Endothelial cell of umbilical vein (primary cell): ENCODE data around the gene CD81. TPM values are rescaled to one million over a fixed set of nuclear protein-coding genes. Genes with fewer than 3 reads are reported as not detected.

Experiments
- BruUV-seq: library from RNA; stranded (reverse); fragments of 400-500 nt; replicated peaks from 2 replicates; lab custom pipeline; 2021; lab: Mats Ljungman, UMichigan
- CTCF ChIA-PET: fragments of 300-600, 350-600 bp; sonication (Branson Sonifier 250); formaldehyde crosslinking; loops from one replicate; lab custom pipeline; 2021; ENCODE audit warnings: antibody characterized with exemption, inconsistent platforms; lab: Charles Lee
- POLR2A ChIA-PET: fragments of 300-600, 350-600 bp; sonication (Branson Sonifier 250); formaldehyde crosslinking; loops from one replicate; lab custom pipeline; 2021; ENCODE audit warnings: antibody characterized with exemption, inconsistent platforms; lab: Charles Lee
- DNase-seq: peaks from one replicate; pipeline ENCODE4 v3.0.0-alpha.2; 2011; ENCODE audit warnings: low read depth, low spot score
- FAIRE-seq: peaks from 2 replicates; lab custom pipeline; 2011; peaks lifted over from hg19 to GRCh38; lab: Jason Lieb, UNC
- H2AFZ ChIP-seq: 2 replicates; pipeline ENCODE4 v1.6.0; 2012; ENCODE audit warnings: low read depth, low read length, control low read depth, inconsistent platforms
- H3K27ac ChIP-seq: 2 replicates; pipeline ENCODE4 v1.5.1; 2011; ENCODE audit warnings: low read depth, mild to moderate bottlenecking, control low read depth, low read length, moderate library complexity; ENCODE audit not compliant: insufficient read depth
- H3K27me3 ChIP-seq, 2 experiments: 2 replicates each; pipeline versions ENCODE4 v1.6.0 to v1.6.1; 2011; ENCODE audit warnings: low read length in 2 of 2, mixed read lengths in 1 of 2; ENCODE audit not compliant: control insufficient read depth in 2 of 2, insufficient read depth in 2 of 2
- H3K36me3 ChIP-seq, 2 experiments: 2 replicates in 1 of 2; 3 replicates in 1 of 2; pipeline ENCODE4 v1.5.1; 2011; ENCODE audit warnings: low read length in 2 of 2, mild to moderate bottlenecking in 1 of 2, moderate library complexity in 1 of 2; ENCODE audit not compliant: control insufficient read depth in 2 of 2, insufficient read depth in 2 of 2; ENCODE audit errors: extremely low read depth in 1 of 2
- H3K4me1 ChIP-seq: 3 replicates; pipeline ENCODE4 v1.5.1; 2011; ENCODE audit warnings: mild to moderate bottlenecking, low read length; ENCODE audit not compliant: control insufficient read depth, insufficient read depth; ENCODE audit errors: extremely low read depth
- H3K4me2 ChIP-seq: 2 replicates; pipeline ENCODE4 v1.6.1; 2011; ENCODE audit warnings: low read length, control low read depth, mixed read lengths; ENCODE audit not compliant: insufficient read depth
- H3K4me3 ChIP-seq, 3 experiments: fragments of 200-600 bp in 1 of 3; sonication (generic), shearing (Covaris generic) in 1 of 3; replicated peaks in 1 of 3; 2 replicates each; pipeline ENCODE4 v1.5.1; 2011 to 2016; ENCODE audit warnings: control low read depth in 3 of 3, low read length in 3 of 3, mild to moderate bottlenecking in 2 of 3, inconsistent platforms in 1 of 3, low read depth in 1 of 3, moderate library complexity in 1 of 3; ENCODE audit not compliant: insufficient read depth in 1 of 3
- H3K79me2 ChIP-seq: 2 replicates; pipeline ENCODE4 v1.6.0; 2012; ENCODE audit warnings: low read length, inconsistent platforms; ENCODE audit not compliant: control insufficient read depth, insufficient read depth
- H3K9ac ChIP-seq: replicated peaks from 2 replicates; pipeline ENCODE3; 2011; ENCODE audit warnings: low read length, control low read depth; ENCODE audit not compliant: insufficient read depth; ENCODE audit errors: extremely low read depth
- H3K9me1 ChIP-seq: replicated peaks from 3 replicates; pipeline ENCODE4 v1.6.0; 2011; ENCODE audit warnings: mild to moderate bottlenecking, low read length; ENCODE audit not compliant: control insufficient read depth, insufficient read depth; ENCODE audit errors: extremely low read depth
- H3K9me3 ChIP-seq: replicated peaks from 2 replicates; pipeline ENCODE4 v1.5.1; 2012; ENCODE audit warnings: low read length, inconsistent platforms; ENCODE audit not compliant: control insufficient read depth, insufficient read depth
- H4K20me1 ChIP-seq: replicated peaks from 2 replicates; pipeline ENCODE3; 2011; ENCODE audit warnings: mild to moderate bottlenecking, low read length; ENCODE audit not compliant: control insufficient read depth, insufficient read depth; ENCODE audit errors: extremely low read depth
- CTCF ChIP-seq, 2 donors: IDR thresholded peaks; 1 replicate in 1 of 2; 2 replicates in 1 of 2; pipeline ENCODE4 v1.5.1; 2011; ENCODE audit warnings: low read length in 2 of 2, mild to moderate bottlenecking in 2 of 2, moderate library complexity in 2 of 2, control low read depth in 1 of 2, inconsistent platforms in 1 of 2, low read depth in 1 of 2; ENCODE audit not compliant: insufficient read depth in 1 of 2; ENCODE audit errors: extremely low read depth in 1 of 2
- EZH2 ChIP-seq: IDR thresholded peaks from 2 replicates; pipeline ENCODE4 v1.6.1; 2012; ENCODE audit warnings: borderline replicate concordance, low read depth, mild to moderate bottlenecking, moderate library complexity, low read length, inconsistent platforms; ENCODE audit not compliant: severe bottlenecking
- FOS ChIP-seq: IDR thresholded peaks from 2 replicates; pipeline ENCODE4 v1.6.1; 2011; ENCODE audit warnings: mild to moderate bottlenecking, low read length, moderate library complexity, borderline replicate concordance; ENCODE audit not compliant: insufficient read depth
- GATA2 ChIP-seq: IDR thresholded peaks from 2 replicates; pipeline ENCODE4 v1.7.0; 2011; ENCODE audit warnings: low read depth, mild to moderate bottlenecking, moderate library complexity, mixed read lengths, low read length; ENCODE audit not compliant: insufficient read length, insufficient read depth
- JUN ChIP-seq: IDR thresholded peaks from 2 replicates; pipeline ENCODE4 v1.6.1; 2011; ENCODE audit warnings: borderline replicate concordance, low read depth; ENCODE audit not compliant: insufficient read length, insufficient read depth
- MAX ChIP-seq: IDR thresholded peaks from 2 replicates; pipeline ENCODE4 v1.6.1; 2011; ENCODE audit not compliant: insufficient read depth, insufficient read length
- MYC ChIP-seq: IDR thresholded peaks from one replicate; pipeline ENCODE4 v1.6.1; 2011; ENCODE audit warnings: mild to moderate bottlenecking, low read depth, low read length
- POLR2A ChIP-seq: IDR thresholded peaks from 2 replicates; pipeline ENCODE4 v1.6.1; 2012; ENCODE audit warnings: low read depth, mild to moderate bottlenecking, control low read depth, low read length
- POLR2AphosphoS5 ChIP-seq: IDR thresholded peaks from 2 replicates; pipeline ENCODE4 v1.6.1; 2012; ENCODE audit warnings: low read depth, mild to moderate bottlenecking, control low read depth, low read length, moderate library complexity; ENCODE audit not compliant: insufficient read depth
- dilution Hi-C: fragments of 300-500 bp; cut with MboI; formaldehyde crosslinking; loops from one replicate; pipeline ENCODE4 v1.15.0; 2019; ENCODE audit warnings: low sequenced_read_pairs; ENCODE audit not compliant: extremely low pct_ligation_motif_present
- intact Hi-C: fragments of 100-400 bp; cut with micrococcal nuclease; formaldehyde crosslinking; loops from one replicate; pipeline ENCODE4 v1.10.0; 2022
- polyA plus RNA-seq, 4 experiments: library from polyadenylated mRNA; depleted of rRNA in 3 of 4; stranded (reverse) in 3 of 4; unstranded in 1 of 4; fragments of >200 nt; gene quantifications; 2 replicates each; pipeline versions ENCODE4 v1.2.1 to v1.2.3, GENCODE V29; 2011 to 2012; ENCODE audit warnings: missing spikeins in 1 of 4
- total RNA-seq: library from RNA; stranded (reverse); gene quantifications from 2 replicates; pipeline ENCODE4 v1.2.3, GENCODE V29; 2021

The CD81 gene
- total and polyA plus RNA-seq, 2 donors (not counting 3 experiments of a cell fraction or from before 2014, with no cell fraction given) = 409 to 802 TPM

- Histone ChIP-seq H3K27ac (no peak overlapping the region), H3K4me3 (no peak overlapping the region), H2AFZ (no peak overlapping the region), H3K79me2 (no peaks in the 10 kb centered on the region), H4K20me1 (no peaks in the 10 kb centered on the region), H3K27me3 (peaks cover 0 to 4% of the 10 kb centered on the region in 2 experiments), H3K9ac (no peak overlapping the region), H3K4me1 (no peaks in the 10 kb centered on the region), H3K4me2 (no peak overlapping the region), H3K9me1 (no peaks in the 10 kb centered on the region), H3K36me3 (no peaks in the 10 kb centered on the region), H3K9me3 (no peaks in the 10 kb centered on the region)
- dilution Hi-C loops (no loop called here), intact Hi-C loops (no loop called here)
- FAIRE-seq (no peak), DNase-seq (no peak)
- TF ChIP-seq EZH2 (peak; percentile 45), MAX (no peak)
- CTCF ChIA-PET = interaction anchor here (0.9 to 1.9 kb wide), 4 partner anchors 7 to 105 kb away, joined by 3 to 9 read pairs (median 4); no protein-coding TSS in a partner anchor
- POLR2A ChIA-PET = no interaction called here
- BruUV-seq = no TSS peak
Measured at GRCh38 chr11:2409611-2410468, 32.7 kb downstream of the CD81 start.

GRCh38 chr11:2410616-2411015 is 33.5 kb downstream of the CD81 start:
- no peak overlapping the region for H3K4me3 ChIP-seq
- H4K20me1 ChIP-seq = no peaks in the 10 kb centered on the region
- H3K9ac ChIP-seq = no peak overlapping the region
- DNase-seq (no peak), FAIRE-seq (no peak)
- no peak overlapping the region for H3K4me2 ChIP-seq
- no peaks in the 10 kb centered on the region for H3K4me1 ChIP-seq
- ChIA-PET CTCF (interaction anchor here (0.9 to 1.0 kb wide), 2 partner anchors 10 to 106 kb away, joined by 3 read pairs; no protein-coding TSS in a partner anchor), POLR2A (no interaction called here)
- no peak overlapping the region for H3K27ac ChIP-seq
- H3K79me2 ChIP-seq = no peaks in the 10 kb centered on the region
- no peak overlapping the region for H2AFZ ChIP-seq
- peaks cover 0 to 4% of the 10 kb centered on the region in 2 experiments for H3K27me3 ChIP-seq
- no peaks in the 10 kb centered on the region for H3K9me1 ChIP-seq
- H3K36me3 ChIP-seq = no peaks in the 10 kb centered on the region
- intact Hi-C loops (no loop called here), dilution Hi-C loops (no loop called here)
- H3K9me3 ChIP-seq = no peaks in the 10 kb centered on the region
- TF ChIP-seq POLR2A (no peak), POLR2AphosphoS5 (no peak), FOS (no peak), EZH2 (no peak), MYC (no peak), MAX (no peak), JUN (no peak), CTCF (IDR thresholded peaks at IDR 0.05; ENCODE audit: extremely low read depth in 1 of 2, insufficient read depth in 1 of 2, low read depth in 1 of 2, low read length in 2 of 2) (no peak), GATA2 (no peak)
- no TSS peak for BruUV-seq
